Right renal pelvis (tissue), 4 donors: ENCODE data around the gene CBFA2T3. TPM values are rescaled to one million over a fixed set of nuclear protein-coding genes. Genes with fewer than 3 reads are reported as not detected.

Experiments
- DNase-seq, 4 donors: peaks; one replicate each; pipeline ENCODE4 v3.0.0-alpha.2; 2013; ENCODE audit warnings: low read depth in 4 of 4, low spot score in 3 of 4, missing footprints in 1 of 4
- polyA plus RNA-seq, 4 donors: library from polyadenylated mRNA; unstranded; fragments of 120-200 nt; gene quantifications; one replicate each; pipeline ENCODE4 v1.2.1, GENCODE V29; 2013; ENCODE audit not compliant: insufficient read length in 4 of 4

CBFA2T3 gene
- polyA plus RNA-seq, 4 donors, result 2.4 to 3.3 (median 2.8) TPM

DNA sequence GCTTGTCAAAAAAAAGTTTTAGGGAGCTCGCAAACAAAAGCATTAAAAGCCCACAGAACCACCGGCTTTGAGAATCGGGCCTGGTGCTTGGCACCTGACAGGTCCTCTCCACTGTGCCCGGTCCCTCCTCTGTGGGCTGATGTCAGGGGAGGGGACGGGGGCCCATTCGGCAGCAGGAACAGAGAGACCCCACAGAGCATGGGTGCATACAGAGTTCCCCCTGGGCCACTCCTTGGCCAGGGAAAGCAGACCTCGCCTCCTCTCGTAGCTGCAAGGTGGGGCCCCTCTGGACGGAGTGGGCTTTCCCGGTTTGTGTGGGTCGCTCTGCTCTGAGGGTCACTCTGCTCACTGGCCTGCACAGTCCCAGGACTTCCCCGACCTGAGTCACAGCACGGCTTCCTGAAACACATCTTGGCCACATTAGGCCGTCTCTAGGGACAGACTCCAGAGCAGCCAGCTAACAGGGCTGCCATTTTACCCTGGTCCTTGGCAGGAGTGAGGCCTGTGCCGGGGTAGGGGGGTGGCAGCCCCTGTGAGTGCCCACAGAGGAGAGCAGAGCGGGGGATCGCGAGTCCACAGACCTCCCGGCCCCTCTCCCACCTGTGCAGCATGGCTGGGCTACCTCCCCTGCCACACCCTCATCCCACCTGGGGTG is 11.1 kb downstream of the CBFA2T3 start:
- no peak for DNase-seq

DNA sequence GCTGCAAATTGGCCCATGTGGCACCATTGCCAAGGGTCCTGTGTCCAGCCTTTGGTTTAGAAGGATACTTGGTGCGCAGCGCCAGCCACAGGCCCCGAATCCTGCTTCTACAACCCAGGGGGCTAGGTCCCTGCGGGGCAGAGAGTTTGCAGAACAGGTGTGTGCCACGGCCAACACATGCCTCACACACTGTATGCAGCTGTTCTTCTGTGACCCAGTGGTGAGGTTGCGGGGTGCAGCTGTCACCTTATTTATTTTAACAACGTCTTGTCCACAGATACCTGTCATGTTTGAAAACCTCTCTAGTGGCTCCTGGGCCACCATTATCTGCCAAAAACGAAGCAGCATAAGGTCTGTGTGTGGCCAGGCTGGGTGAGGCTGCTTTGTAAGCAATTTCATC is 11.6 kb downstream of the CBFA2T3 start:
- no peak for DNase-seq

DNA sequence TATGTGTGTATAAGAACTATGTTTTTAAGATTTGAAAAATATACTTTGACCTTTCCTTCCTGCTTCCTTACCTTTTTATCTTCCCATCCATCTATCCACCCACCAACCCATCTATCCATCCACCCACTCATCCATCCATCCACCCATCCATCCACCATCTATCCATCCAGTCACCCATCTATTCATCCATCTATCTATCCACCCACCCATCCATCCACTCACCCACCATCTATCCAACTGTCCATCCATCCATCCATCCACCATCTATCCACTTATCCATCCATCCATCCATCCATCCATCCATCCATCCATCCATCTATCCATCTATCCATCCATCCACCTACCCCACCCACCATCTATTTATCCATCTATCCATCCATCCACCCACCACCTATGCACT is 12.4 kb downstream of the CBFA2T3 start:
- no peak for DNase-seq

DNA sequence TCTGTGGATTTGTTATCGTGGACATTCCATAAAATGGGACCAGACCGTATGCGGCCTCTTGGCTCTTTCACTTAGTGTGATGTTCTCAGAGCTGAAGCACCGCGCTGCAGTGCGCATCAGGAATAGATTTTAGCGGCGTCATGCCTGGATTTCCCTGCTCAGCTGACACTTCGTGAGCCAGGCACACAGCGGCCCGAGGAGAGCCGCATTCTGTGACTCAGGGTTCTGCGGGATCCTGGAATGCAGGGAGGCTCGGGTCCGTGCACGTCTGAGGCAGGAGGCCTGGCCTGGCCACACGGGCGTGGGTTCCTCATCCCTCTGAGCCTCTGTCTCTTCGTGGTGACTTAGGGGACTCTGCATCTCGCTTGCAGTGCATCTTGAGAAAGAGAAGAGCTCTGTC is 13.4 kb downstream of the CBFA2T3 start:
- DNase-seq, result no peak

DNA sequence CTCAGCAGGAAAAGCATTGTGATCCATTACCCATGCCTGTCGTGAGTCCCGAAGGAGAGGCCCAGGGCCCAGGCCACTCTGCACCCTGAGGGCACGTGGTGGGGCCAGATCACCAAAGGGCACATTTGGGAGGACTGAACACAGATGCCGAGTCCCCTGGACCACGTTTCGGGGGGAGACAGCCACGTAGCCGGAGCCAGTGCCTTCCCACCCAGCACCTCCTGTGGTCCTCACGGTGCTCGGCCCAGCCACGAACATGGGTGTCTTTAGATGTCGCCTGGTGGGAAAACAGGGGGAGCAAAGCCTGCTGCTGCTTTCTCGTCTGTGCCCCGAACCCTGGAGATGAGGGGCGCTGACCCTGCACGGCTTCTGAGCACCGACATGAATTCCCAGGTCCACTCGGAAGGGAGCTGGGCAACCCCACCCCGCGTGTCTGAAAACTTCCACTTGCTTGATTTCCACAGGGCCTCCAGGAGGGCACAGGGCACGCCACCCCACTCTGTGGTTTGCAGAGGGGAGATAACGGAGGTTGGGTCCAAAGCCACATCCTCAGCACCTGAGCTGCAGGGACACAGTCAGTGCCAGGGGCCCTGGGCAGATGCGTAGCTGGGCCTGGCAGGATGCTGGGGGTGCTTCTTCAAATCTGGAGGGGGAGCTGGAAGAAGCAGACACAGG is 14.4 kb downstream of the CBFA2T3 start:
- DNase-seq, result no peak

DNA sequence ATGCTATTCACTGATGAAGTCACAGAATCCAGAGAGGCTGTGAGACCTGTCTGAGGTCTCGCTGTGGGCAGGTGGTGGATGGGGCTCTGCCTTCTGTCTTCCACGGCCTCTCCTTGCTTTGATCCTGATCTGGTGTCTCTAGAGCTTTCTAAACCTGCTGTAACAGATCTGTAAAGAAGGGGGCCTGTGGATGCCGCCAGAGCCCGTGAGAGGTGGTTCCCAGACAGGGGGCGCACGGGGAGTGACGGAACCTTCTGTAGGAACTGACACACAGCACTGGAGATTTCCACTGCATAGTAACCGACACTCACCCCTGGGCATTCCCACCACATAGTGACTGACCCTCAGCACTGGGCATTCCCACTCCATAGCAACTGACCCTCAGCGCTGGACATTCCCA is 16.0 kb downstream of the CBFA2T3 start:
- DNase-seq, result no peak

DNA sequence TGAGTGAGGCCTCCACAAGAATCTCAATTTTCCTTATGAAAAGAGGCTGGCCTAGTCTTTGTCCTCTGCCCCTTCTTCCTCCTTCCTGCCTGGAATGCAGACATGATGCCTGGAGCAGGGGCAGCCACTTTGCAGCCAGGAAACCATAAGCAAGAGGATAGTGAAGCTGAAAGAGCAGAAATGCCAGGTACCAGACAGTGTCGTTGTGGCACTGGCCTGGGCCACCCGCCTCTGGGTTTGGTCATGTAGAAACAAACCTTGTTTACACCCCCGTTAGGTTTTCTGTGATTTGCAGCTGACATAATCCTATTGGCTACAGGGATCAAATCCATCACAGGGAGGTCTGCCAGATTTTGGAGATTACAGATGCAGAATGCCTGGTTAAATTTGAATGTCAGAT is 16.5 kb downstream of the CBFA2T3 start:
- DNase-seq, result no peak

DNA sequence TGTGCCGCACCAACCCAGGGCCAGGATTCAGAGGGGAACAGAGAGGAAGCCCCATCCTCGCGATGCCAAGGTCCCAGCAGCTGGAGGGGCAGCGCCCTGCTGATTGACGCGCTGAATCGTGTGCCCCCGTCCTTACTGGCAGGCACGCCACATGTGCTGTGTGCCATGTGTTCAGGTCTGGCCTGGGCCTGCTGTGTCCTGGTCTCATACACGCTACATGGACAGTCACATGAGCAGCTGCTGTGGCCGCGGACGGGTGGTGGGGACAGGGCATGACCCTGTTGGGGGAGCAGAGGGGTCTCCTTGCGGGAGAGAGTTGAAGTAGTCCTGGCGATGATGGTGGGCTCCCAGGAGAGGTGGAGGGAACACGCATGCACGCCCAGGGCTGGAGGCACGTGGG is 18.0 kb downstream of the CBFA2T3 start:
- DNase-seq, result no peak

DNA sequence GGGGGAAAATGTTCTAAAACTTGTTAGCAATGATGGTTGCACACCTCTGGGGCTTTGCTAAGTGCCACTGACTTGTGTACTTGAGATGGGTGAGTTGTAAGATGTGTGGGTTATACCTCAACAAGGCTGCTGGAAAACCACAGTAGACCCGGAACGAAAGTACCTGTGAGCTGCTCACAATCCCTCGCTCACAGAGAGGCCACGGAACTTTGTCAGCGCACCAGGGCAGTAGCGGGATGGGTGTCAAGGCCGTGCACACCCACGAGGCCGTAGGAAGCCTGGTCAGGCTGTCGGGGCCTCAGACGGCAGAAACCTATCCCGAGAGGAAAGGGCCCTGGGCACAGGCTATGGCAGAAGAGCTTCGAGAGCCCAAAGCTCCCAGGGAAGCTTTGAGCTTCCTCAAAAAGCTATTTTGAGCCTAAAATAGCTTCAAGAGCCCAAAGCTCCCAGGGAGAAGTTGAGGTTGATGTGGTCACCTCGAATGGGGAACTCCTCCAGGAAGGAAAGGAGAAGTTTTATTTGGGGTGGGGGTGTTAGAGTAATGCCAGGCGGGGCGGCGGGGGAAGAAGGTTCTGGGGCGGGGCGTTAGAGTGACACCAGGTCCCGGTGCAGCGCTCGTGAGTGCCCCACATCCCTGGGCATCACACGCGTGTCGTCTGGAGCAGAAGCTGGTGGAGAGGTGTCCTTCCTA is 19.0 kb downstream of the CBFA2T3 start:
- no peak for DNase-seq

DNA sequence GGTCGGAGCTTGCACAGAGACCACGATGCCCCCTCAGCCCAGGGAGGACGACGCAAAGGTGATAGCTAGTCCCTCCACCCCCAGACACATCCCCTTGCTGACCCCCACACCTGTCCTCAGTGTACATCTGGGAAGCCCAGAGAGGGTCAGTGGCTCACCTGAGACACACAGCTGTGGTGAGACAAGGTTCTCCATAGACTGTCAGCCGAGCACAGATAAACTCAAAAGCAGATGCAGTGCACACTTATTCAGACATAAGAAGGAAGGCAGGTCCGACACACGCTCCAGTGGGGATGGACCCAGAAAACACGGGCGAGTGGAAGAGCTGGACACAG is 19.6 kb downstream of the CBFA2T3 start:
- DNase-seq, result no peak

DNA sequence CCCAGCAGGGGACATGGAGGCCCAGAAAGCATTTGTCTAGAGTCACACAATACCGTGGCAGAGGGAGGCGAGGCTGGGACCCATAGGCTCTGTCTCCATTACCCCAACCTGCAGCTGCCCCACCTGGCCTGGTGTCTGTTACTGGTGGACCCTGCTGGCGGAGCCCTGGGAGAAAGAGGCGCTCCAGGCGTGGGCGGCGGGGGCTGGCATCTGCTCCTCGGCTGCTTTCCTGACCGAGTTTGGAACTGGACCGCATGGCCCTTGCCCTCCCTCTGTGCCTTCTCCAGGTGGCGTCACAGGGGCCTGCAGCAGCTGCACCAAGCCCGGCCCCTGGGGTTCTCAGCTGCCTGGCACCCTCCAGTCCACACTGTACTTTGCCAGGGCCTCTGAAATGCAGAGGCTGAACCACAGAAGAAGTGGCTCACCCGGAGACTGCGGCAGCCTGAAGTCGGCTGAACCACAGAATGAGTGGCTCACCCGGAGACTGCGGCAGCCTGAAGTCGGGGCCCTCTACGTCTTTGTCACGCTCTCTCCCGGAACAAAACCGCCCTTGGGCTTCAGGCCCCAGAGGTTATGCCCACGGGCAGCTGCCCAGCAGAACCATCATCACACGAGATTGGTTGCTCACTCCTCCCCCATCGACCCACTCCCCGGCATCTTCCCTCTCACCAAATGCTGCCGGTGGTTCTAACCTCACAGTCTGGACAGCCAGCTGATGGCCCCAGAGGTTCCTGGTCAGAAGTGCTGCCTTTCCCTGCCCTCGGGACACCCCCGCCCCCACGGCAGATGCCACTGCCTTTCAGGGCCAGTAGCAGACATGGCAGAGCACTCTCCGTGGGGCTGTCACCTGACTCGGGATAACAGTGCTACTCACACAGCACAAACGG is 20.2 kb downstream of the CBFA2T3 start:
- no peak for DNase-seq

DNA sequence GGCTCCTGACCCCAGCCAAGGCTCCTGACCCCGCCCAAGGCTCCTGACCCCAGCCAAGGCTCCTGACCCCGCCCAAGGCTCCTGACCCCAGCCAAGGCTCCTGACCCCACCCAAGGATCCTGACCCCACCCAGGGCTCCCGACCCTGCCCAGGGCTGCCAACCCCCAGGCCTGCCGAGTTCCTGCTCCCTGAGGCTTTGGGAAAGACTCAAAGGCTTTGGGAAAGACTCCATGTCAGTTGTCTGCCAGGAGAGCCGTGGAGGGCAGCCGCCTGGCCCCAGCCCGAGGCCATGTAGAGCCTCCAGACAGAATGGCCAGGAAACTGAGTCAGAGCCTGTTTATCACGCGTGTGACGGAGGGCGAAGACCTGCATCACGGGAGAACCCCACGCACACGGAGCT is 21.1 kb downstream of the CBFA2T3 start:
- no peak for DNase-seq

DNA sequence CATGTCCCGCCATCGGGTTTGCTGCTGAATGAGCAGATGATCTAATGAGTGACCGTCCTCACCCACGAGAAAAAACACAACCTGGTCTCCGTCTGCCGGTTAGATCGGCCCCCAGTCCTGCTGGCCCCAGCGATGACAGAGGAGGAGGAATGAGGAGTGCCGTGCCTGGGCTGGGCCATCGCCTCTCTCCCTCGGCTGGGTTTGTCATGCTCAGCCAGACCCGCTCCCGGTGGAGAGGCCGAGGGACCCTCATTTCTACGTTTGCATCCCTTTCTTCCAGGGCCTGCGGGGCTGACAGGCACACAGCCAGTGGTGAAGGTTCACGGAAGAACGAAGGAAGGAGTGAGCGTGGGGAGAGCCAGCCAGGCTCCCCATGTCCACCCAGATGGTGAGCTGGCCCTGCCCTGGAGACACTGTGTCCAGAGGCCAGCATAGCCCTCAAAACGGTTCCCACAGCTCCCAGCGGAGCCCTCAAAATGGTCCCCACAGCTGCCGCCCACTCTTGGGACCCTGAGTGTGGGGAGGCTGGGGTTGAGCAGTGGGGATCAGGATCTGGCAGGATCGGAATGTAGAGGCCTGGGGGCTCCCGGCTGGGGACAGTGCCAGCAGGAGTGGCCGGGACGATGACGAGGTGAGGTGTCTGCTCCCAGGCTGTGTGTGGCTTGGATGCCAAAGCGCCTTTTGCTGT is 23.9 kb downstream of the CBFA2T3 start:
- no peak for DNase-seq

DNA sequence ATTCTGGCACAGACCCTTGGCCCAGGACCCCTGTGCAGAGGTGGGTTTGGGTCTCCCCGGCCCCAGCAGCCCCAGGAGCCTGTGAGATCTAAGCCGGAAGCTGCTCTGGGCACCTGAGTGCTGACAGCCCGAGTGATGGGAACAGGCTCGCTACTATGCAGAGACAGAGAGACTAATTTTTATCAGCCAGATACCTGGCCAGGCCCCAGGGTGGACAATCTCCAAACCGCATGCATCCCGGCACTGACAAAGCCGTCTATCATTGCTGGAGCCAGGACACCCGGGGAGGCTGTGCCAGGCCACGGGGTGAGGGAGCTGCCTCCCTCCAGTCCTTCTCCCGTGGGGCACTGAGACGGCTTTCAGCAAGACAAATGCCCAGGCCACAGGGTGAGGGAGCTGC is 25.0 kb downstream of the CBFA2T3 start:
- no peak for DNase-seq

DNA sequence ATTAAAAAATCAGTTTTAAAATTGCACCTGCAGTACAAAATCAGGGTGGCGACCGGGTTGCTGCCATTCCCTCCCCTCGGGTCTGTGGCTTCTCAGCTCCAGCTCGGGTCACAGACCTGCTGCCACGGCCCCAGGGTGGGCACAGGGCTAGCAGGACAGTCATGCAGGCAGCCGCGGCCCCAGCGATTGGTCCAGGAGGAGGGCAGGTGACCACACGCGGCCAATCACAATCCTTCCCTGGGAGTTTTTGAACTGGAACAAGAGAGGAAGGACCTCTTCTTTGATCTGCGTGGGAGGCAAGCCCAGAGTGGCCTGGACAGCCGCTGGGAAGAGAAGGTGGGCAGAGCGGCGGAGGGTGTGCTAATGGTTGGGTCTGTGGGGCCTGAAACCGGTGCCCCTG is 25.5 kb downstream of the CBFA2T3 start:
- no peak for DNase-seq

DNA sequence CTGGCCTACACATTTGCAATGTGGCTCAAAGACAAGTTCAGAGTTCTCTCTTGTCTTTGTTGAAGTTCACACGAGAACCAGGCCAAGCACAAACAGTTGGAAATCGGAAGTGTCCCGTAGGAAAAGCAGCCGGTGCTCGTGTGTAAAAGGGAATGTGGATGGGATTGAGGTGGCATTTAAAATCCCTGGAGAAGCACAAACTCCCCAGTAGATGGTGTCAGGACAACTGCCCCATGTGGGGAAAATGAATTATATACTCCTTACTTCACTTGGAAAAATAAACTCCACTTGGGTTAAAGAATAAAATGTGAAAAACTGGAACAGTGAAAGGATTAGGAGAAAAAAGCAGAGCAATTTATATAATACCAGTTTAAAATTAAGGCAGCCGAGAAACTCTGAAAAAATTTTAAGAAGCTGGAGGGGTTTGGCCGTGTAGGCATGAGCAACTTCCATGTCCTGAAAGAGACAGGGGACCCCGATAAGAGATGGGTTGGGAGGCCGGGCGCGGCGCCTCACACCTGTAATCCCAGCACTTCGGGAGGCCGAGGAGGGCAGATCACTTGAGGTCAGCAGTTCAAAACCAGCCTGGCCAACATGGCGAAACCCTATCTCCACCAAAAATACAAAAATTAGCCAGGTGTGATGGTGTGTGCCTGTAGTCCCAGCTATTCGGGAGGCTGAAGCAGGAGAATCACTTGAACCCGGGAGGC is 28.1 kb downstream of the CBFA2T3 start:
- no peak for DNase-seq

DNA sequence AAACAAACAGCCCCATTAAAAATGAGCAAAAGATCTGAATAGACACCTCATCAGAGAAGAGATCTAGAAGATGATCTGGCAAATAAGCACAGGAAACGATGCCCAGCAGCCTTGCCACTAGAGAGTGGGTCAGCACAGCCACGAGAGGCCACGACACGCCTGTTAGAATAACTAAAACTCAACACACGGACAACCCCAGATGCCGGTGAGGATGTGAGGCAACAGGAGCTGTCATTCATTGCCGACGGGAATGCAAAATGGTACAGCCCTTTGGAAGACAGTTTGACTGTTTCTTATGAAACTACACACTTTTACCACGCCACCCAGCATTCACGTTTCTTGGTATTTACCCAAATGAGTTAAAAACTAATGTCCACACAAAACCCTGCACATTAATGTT is 31.5 kb downstream of the CBFA2T3 start:
- DNase-seq, result no peak

DNA sequence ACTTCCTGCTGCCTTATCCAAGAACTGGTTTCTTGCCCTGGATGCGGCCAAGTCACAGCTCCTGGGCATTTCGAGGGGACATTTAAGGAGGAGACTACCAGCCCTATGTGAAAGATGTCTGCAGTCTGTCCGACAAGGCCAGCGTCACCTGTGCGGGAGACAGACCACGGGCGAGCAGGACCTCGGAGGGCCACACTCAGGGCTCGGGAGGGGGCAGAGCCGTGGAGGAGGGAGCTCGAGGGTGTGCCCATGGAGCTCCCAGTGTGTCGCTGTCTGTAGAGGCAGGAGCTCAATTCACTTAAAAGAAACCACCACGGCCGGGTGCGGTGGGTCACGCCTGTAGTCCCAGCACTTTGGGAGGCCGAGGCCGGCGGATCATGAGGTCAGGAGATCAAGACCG is 33.3 kb downstream of the CBFA2T3 start:
- DNase-seq, result no peak

DNA sequence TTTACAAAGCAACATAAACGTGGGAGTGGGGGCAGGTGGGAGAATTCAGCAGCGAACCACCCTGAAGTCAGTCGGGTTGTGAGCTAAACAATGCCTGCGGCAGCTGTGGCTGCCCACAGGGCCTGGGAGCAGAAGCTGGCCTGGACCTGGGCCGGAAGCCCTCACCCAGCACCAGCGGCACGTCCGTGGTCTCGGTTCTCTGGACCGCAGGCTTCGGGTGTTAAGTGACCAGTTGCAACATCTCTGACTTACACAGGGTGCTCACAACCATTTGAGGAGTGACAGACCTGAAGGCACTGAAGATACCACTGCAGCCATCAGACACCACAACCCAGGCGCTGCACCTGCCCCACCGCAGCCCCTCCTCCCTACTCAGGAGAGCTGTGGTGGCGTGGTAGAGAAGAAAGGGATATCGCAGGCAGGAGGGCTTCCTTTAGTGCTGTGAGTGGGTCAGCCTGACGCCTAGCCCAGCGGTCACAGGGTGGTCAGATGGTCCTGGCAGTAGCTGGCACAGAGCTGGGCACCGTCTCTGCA is 33.8 kb downstream of the CBFA2T3 start:
- no peak for DNase-seq
